Measurements from ENCODE around the gene CENPU.

CENPU gene

DNA sequence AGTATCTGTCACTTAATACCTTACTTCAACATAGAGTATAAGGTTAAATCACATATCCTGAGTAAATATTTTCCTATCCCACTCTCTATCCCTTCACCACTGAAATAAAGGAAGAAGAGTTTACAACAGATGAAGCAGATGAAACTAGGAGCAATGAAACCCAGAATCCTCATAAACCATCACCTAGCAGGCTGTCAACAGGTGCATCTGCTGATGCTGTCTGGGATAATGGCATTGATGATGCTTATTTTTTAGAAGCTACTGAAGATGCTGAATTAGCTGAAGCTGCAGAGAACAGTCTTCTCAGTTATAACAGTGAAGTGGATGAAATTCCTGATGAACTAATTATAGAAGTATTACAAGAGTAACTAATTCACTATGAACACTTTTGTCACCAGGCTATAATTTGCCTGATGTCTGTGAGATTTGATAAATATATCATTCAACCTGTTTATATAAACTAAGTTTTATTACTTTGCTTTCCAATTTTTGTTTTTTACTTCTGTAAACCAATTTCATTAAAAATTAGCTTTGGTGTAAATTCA is 39.4 kb downstream of the CENPU start:
- Histone ChIP-seq H3K9ac (no peak overlapping the region), H3K27me3 (no peaks in the 10 kb centered on the region), H3K4me2 (no peak overlapping the region), H3K27ac (no peak overlapping the region), H3K4me1 (no peaks in the 10 kb centered on the region), H4K20me1 (no peaks in the 10 kb centered on the region), H3K4me3 (no peak overlapping the region), H3K9me3 (replicated peaks in 1 of 11) (no peaks in the 10 kb centered on the region), H3K36me3 (peaks cover 45 to 83% (median 77%) of the 10 kb centered on the region in 11 experiments)
- TF ChIP-seq Cebpa-rat (IDR thresholded peaks at IDR 0.05), result no peak

DNA sequence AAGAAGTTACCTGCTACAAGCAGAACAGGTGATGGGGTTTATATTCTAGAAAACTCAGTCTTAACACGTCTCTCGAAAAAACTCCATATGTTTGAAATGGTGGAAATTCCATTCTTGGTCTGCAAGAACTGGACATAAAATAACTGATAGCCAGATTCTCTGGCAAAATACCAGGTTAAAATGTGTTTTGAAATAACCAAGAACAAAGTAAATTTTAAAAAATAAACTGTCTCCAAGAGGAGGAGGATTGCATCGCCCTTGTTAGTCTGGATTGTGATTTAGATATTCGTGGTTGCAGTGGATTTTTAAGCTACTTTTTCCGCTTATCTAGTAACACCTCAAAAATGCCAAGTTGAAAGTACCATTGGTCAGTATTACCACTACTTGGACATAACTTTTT is 40.8 kb downstream of the CENPU start:
- no peak overlapping the region for H3K4me2 ChIP-seq
- TF ChIP-seq Cebpa-rat (IDR thresholded peaks at IDR 0.05), result no peak
- H3K9ac ChIP-seq, result no peak overlapping the region
- H3K27me3 ChIP-seq, result no peaks in the 10 kb centered on the region
- no peak overlapping the region for H3K27ac ChIP-seq
- no peaks in the 10 kb centered on the region for H3K9me3 ChIP-seq (replicated peaks in 1 of 11)
- peaks cover 45 to 69% (median 63%) of the 10 kb centered on the region in 11 experiments for H3K36me3 ChIP-seq
- no peak overlapping the region for H3K4me3 ChIP-seq
- no peaks in the 10 kb centered on the region for H4K20me1 ChIP-seq
- H3K4me1 ChIP-seq, result peaks cover 4 to 10% (median 9%) of the 10 kb centered on the region in 10 experiments; a peak in 14 of 20 replicates

- Histone ChIP-seq H3K9me3 (replicated peaks in 1 of 11) (no peaks in the 10 kb centered on the region), H3K36me3 (peaks cover 23 to 40% (median 33%) of the 10 kb centered on the region in 11 experiments), H4K20me1 (no peaks in the 10 kb centered on the region), H3K27me3 (no peaks in the 10 kb centered on the region), H3K9ac (no peak overlapping the region), H3K27ac (no peak overlapping the region), H3K4me3 (no peak overlapping the region), H3K4me1 (peaks cover 11 to 21% (median 16%) of the 10 kb centered on the region in 10 experiments), H3K4me2 (no peak overlapping the region)
- TF ChIP-seq Cebpa-rat (IDR thresholded peaks at IDR 0.05), result no peak
These were observed 44.2 kb downstream of the CENPU start for GRCh38 chr4:184689681-184690080.

DNA sequence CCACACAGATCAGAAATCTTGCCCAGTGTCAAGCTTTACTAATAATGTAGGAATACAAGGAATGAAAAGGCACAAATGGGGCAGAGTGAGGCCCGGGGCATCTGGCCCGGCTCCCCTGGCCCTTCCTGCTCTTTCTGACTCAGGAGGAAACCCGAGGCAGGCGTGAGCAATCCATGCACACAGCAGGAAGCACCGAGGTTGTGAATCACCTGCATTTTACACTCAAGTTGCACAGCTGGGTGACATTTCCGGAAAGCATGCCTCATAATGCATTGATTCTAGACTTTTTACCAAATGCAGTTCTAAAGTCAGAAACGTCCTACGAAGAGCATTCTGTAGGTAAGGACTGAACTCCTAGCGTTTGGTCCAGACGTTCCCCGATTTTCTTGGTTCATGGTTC is 45.4 kb downstream of the CENPU start:
- no peaks in the 10 kb centered on the region for H3K27me3 ChIP-seq
- no peaks in the 10 kb centered on the region for H4K20me1 ChIP-seq
- no peak overlapping the region for H3K4me3 ChIP-seq
- no peak for TF ChIP-seq Cebpa-rat (IDR thresholded peaks at IDR 0.05)
- no peak overlapping the region for H3K9ac ChIP-seq
- H3K27ac ChIP-seq, result peak overlapping the region in 2 of 11 experiments; percentile 10 to 36; a peak in 1 of 22 replicates
- peak overlapping the region in 7 of 11 experiments; percentile 6 to 38 (median 29); a peak in 9 of 22 replicates for H3K4me2 ChIP-seq
- H3K36me3 ChIP-seq, result peaks cover 11 to 27% (median 21%) of the 10 kb centered on the region in 11 experiments; a peak in 20 of 22 replicates
- H3K4me1 ChIP-seq, result peaks cover 17 to 27% (median 21%) of the 10 kb centered on the region in 10 experiments
- no peaks in the 10 kb centered on the region for H3K9me3 ChIP-seq (replicated peaks in 1 of 11)

DNA sequence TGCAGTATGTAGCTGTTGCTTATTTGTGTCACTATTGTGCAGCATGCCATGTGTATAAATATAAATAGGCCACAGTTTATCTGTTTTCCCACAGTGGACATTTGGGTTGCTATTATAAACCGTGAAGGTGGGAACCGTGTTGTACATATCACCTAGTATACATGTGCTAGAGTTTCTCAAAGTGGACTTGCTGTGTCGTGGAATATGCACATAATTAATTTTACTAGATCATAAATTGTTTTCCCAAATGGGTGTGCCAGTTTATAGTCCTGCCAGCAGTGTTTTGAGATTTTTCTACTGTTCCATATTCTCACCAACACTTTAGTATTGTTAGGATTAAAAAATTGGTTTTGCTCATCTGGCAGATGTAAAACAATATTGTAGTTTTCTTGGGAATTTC is 45.9 kb downstream of the CENPU start:
- Histone ChIP-seq H3K9me3 (replicated peaks in 1 of 11) (no peaks in the 10 kb centered on the region), H3K36me3 (peaks cover 6 to 23% (median 17%) of the 10 kb centered on the region in 11 experiments; a peak in 15 of 22 replicates), H4K20me1 (no peaks in the 10 kb centered on the region), H3K4me2 (peak overlapping the region in 4 of 11 experiments; percentile 13 to 37 (median 30); a peak in 2 of 22 replicates), H3K4me3 (no peak overlapping the region), H3K27ac (peak overlapping the region in 2 of 11 experiments; percentile 10 to 36; a peak in 1 of 22 replicates), H3K9ac (no peak overlapping the region), H3K27me3 (no peaks in the 10 kb centered on the region), H3K4me1 (peaks cover 17 to 27% (median 21%) of the 10 kb centered on the region in 10 experiments)
- no peak for TF ChIP-seq Cebpa-rat (IDR thresholded peaks at IDR 0.05)

GRCh38 chr4:184684491-184685189 is 49.3 kb downstream of the CENPU start:
- 0 out of 20 replicates have a peak overlapping the region, but pooled peaks of 1 of the 10 experiments have one; percentile 25 for H3K4me3 ChIP-seq
- peak overlapping the region in 9 of 11 experiments; percentile 42 to 85 (median 69); a peak in 17 of 22 replicates for H3K27ac ChIP-seq
- H3K36me3 ChIP-seq, result peaks cover 0 to 20% (median 4%) of the 10 kb centered on the region in 11 experiments; a peak in 10 of 22 replicates
- H3K27me3 ChIP-seq, result no peaks in the 10 kb centered on the region
- H4K20me1 ChIP-seq, result no peaks in the 10 kb centered on the region
- H3K9ac ChIP-seq, result peak overlapping the region in 7 of 11 experiments; percentile 4 to 70 (median 43); a peak in 9 of 22 replicates
- H3K9me3 ChIP-seq (replicated peaks in 1 of 11), result peaks cover 0 to 5% (median 2%) of the 10 kb centered on the region in 11 experiments; a peak in 3 of 22 replicates
- TF ChIP-seq Cebpa-rat (IDR thresholded peaks at IDR 0.05), result 0 out of 22 replicates have a peak, but pooled peaks of 1 of the 11 experiments have one; percentile 42
- H3K4me1 ChIP-seq, result peaks cover 17 to 41% (median 23%) of the 10 kb centered on the region in 10 experiments
- peak overlapping the region; percentile 54 to 89 (median 76) for H3K4me2 ChIP-seq

GRCh38 chr4:184681916-184682315 is 52.0 kb downstream of the CENPU start:
- H3K36me3 ChIP-seq, result peaks cover 0 to 26% (median 8%) of the 10 kb centered on the region in 11 experiments; a peak in 11 of 22 replicates
- TF ChIP-seq Cebpa-rat (IDR thresholded peaks at IDR 0.05), result no peak

DNA sequence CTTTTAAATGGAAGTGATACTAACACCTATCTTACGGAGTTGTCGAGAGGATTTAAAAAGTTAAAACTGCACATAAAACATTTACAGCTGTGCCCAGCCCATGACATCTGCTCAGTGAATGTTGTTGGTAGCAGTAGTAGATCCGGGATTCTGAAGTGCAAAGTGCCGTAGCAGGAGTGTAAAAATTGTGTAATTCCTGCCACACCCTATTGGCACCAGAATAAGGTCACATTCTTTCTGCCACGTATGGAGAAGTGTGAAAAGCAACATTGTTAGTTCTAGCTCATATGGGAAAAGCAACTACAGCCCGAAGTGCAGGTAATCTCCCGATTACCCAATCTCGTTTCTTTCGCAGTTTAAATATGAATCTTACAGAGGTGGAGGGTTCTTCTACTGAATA is 53.2 kb downstream of the CENPU start:
- Histone ChIP-seq H3K27ac (no peak overlapping the region), H3K36me3 (peaks cover 0 to 19% (median 8%) of the 10 kb centered on the region in 11 experiments; a peak in 11 of 22 replicates), H3K4me1 (peaks cover 11 to 33% (median 15%) of the 10 kb centered on the region in 10 experiments), H3K9ac (no peak overlapping the region), H3K4me2 (peak overlapping the region in 1 of 11 experiments; percentile 32; a peak in 1 of 22 replicates), H3K9me3 (replicated peaks in 1 of 11) (peaks cover 0 to 7% (median 4%) of the 10 kb centered on the region in 11 experiments; a peak in 3 of 22 replicates), H3K27me3 (no peaks in the 10 kb centered on the region), H3K4me3 (no peak overlapping the region), H4K20me1 (no peaks in the 10 kb centered on the region)
- TF ChIP-seq Cebpa-rat (IDR thresholded peaks at IDR 0.05), result no peak

More at GRCh38 chr4:184681916-184682315, 52.0 kb downstream of the CENPU start:
- Histone ChIP-seq H3K4me3 (no peak overlapping the region), H3K4me2 (peak overlapping the region in 3 of 11 experiments; percentile 13 to 55 (median 30); a peak in 3 of 22 replicates), H3K9me3 (replicated peaks in 1 of 11) (peaks cover 0 to 7% (median 4%) of the 10 kb centered on the region in 11 experiments; a peak in 3 of 22 replicates), H4K20me1 (no peaks in the 10 kb centered on the region), H3K27ac (no peak overlapping the region), H3K4me1 (peaks cover 11 to 33% (median 15%) of the 10 kb centered on the region in 10 experiments), H3K27me3 (no peaks in the 10 kb centered on the region), H3K9ac (no peak overlapping the region)
